ENCODE results near the gene RBM43.

Gene RBM43

DNA sequence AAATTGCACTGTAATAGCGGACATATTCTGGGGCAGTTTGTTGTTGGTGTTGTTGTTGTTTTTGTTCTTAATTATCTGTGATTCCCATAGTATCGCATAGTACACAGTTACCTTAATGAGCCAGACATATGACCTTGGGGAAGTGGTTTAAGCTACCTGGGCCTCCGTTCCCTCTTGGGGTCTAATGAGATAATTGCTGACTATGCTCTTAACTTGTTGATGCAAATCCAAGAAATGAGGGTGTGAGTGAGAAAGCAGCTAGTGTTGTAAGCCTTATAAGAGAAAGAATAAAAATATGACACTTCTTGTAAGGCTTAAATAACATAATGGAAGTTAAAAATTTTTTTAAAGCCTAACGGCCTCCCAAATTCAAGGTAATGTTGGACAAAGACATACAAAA, 20.7 kb upstream of the RBM43 start:
- DNase-seq (ENCODE audit: low read depth in 2 of 2), result no peak
- H3K4me3 ChIP-seq (replicated peaks in 1 of 2; ENCODE audit: low read depth in 2 of 2, low read length in 2 of 2), result no peak overlapping the region
- TF ChIP-seq, protein P1, sequence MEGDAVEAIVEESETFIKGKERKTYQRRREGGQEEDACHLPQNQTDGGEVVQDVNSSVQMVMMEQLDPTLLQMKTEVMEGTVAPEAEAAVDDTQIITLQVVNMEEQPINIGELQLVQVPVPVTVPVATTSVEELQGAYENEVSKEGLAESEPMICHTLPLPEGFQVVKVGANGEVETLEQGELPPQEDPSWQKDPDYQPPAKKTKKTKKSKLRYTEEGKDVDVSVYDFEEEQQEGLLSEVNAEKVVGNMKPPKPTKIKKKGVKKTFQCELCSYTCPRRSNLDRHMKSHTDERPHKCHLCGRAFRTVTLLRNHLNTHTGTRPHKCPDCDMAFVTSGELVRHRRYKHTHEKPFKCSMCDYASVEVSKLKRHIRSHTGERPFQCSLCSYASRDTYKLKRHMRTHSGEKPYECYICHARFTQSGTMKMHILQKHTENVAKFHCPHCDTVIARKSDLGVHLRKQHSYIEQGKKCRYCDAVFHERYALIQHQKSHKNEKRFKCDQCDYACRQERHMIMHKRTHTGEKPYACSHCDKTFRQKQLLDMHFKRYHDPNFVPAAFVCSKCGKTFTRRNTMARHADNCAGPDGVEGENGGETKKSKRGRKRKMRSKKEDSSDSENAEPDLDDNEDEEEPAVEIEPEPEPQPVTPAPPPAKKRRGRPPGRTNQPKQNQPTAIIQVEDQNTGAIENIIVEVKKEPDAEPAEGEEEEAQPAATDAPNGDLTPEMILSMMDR (IDR thresholded peaks at IDR 0.05; ENCODE audit: low read depth, low read length), result no peak

DNA sequence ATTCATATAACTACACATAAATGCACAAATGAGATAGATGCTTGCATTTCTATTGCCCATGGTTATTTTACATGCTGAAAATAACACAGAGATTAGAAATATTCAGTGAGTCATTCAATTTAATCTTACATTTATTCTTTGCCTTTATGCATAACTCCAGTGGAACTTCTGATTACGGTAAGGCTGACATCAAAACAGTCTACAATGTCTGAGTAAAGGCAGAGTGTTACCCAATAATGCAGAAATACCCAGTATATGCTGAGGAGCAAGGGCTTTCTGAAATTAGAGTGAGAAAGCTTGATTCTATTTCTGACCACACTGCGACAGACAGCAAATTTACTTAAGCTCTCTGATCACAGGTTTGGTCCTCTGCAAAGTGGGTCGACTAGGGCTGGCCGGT, 18.6 kb upstream of the RBM43 start:
- peak; percentile 63 to 75 for DNase-seq (ENCODE audit: low read depth in 2 of 2)
- TF ChIP-seq, protein P1 (IDR thresholded peaks at IDR 0.05; ENCODE audit: low read depth, low read length), result no peak
- no peak overlapping the region for H3K4me3 ChIP-seq (replicated peaks in 1 of 2; ENCODE audit: low read depth in 2 of 2, low read length in 2 of 2)

DNA sequence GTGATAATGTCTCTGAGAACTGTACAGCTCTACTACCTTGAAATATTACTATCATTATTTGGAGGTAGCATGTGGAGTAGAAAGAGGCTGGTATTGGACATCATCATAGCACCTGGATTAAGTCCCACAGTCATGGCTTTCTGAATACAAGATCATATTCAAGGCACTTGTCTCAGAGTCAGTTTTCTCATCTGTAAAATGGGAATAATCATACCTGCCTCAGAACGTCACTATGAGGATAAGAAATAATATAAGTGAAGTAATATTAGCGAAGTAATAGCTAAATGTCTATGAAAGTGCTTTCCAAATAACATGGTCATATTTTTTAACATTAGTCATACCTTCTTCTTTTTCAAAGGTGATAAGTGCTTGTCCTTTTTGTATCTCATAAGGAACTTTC, 16.8 kb upstream of the RBM43 start:
- H3K4me3 ChIP-seq (replicated peaks in 1 of 2; ENCODE audit: low read depth in 2 of 2, low read length in 2 of 2), result no peak overlapping the region
- TF ChIP-seq, protein P1 (IDR thresholded peaks at IDR 0.05; ENCODE audit: low read depth, low read length), result no peak
- no peak for DNase-seq (ENCODE audit: low read depth in 2 of 2)

DNA sequence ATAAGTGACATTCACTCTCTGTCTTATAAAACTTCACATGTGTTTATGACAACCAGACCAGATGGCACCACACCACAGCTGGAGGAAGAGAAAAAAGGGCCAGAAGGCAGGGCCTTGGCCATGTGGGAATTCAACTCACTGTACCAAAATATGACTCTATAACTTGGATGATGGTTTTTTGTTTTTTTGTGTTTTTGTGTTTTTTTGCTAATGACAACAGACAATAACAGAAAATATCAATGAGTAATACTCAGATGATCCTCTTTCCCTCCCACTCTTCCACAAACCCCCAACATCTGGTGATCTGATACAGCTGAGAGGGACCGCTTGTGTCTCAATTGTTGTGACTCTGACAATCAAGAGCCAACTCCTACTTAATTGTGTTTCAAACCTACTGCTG, 15.4 kb upstream of the RBM43 start:
- DNase-seq (ENCODE audit: low read depth in 2 of 2), result peak in 1 of 2 donors; percentile 19
- TF ChIP-seq, protein P1 (IDR thresholded peaks at IDR 0.05; ENCODE audit: low read depth, low read length), result no peak

DNA sequence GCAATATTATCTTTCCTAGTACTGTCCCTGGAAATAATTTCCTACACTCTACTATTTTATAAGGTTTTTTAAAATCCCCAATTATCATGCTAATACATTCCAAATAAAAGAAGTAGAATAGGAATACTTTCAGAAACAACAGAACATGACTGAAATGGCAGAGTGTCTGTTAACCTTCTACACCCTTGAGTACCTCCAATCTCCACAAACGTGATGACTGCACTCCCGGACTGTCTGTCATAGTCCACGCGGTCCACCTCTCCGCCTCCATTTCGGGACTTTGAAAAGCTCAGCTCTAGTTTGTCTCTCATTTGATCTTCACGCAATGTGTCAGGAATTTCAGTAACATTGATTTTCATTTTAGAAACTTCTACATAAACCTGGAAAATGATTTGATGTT, 13.6 kb upstream of the RBM43 start:
- no peak overlapping the region for H3K4me3 ChIP-seq (replicated peaks in 1 of 2; ENCODE audit: low read depth in 2 of 2, low read length in 2 of 2)
- no peak for DNase-seq (ENCODE audit: low read depth in 2 of 2)
- TF ChIP-seq, protein P1 (IDR thresholded peaks at IDR 0.05; ENCODE audit: low read depth, low read length), result no peak

More for the DNA sequence above, 15.4 kb upstream of the RBM43 start:
- no peak overlapping the region for H3K4me3 ChIP-seq (replicated peaks in 1 of 2; ENCODE audit: low read depth in 2 of 2, low read length in 2 of 2)

DNA sequence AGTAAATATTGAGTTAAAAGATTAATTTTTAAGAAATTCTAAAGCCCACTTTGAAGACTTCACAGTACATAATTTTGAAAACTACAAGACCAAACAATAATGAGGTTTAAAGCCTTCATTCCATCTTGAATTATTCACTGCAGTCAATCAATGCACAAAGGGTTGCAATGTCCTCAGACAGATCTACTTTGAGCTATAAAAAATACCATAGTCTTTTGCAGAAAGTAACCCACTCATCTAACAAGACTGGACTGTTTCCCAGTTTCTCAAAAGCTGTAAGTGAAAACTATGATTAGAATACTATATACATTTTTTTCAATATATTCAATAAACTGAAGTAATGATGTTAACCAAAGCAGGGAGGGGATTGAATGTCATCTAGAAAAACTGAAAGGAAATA, 10.2 kb upstream of the RBM43 start:
- DNase-seq (ENCODE audit: low read depth in 2 of 2), result no peak
- TF ChIP-seq, protein P1 (IDR thresholded peaks at IDR 0.05; ENCODE audit: low read depth, low read length), result no peak
- H3K4me3 ChIP-seq (replicated peaks in 1 of 2; ENCODE audit: low read depth in 2 of 2, low read length in 2 of 2), result no peak overlapping the region

All from cardiac fibroblast (primary cell).